A549 (cell line): ENCODE data around the gene ANO3.

Source experiments
- CHD2 ChIP-seq: fragments of 150-350 bp; IDR thresholded peaks from 2 replicates; pipeline ENCODE4 v1.6.1; 2014; ENCODE audit warnings: low read length; ENCODE audit not compliant: partially characterized antibody
- EHMT2 ChIP-seq: fragments of 200-600 bp; sonication (generic); IDR thresholded peaks from 2 replicates; pipeline ENCODE4 v1.6.1; 2016; ENCODE audit warnings: antibody characterized with exemption, low read depth, mild to moderate bottlenecking, moderate library complexity
- HEYL ChIP-seq: fragments of 250-450 bp; sonication (Bioruptor Pico); IDR thresholded peaks from 2 replicates; pipeline ENCODE4 v1.8.0; 2021; ENCODE audit warnings: mild to moderate bottlenecking, moderate library complexity
- HOXA7 ChIP-seq: fragments of 250-450 bp; sonication (Bioruptor Pico); IDR thresholded peaks from 2 replicates; pipeline ENCODE4 v1.5.0; 2020; ENCODE audit warnings: mild to moderate bottlenecking, moderate library complexity
- POLR2A ChIP-seq: IDR thresholded peaks from 2 replicates; pipeline ENCODE4 v1.6.1; 2012; ENCODE audit warnings: mild to moderate bottlenecking, low read length
- RAD21 ChIP-seq, 2 experiments: fragments of >200 bp in 1 of 2; sonication (Bioruptor Twin) in 1 of 2; formaldehyde crosslinking in 1 of 2; IDR thresholded peaks in 1 of 2; conservative IDR thresholded peaks in 1 of 2; 2 replicates in 1 of 2; 3 replicates in 1 of 2; pipeline ENCODE4 v1.6.1; 2012 to 2018; ENCODE audit warnings: inconsistent platforms in 1 of 2
- TF ChIP-seq, protein P1 (sequence below): fragments of >200 bp; sonication (Bioruptor Twin); formaldehyde crosslinking; IDR thresholded peaks from 3 replicates; pipeline ENCODE4 v1.5.1; 2016
- TF ChIP-seq, protein P2 (sequence below): fragments of 250-450 bp; sonication (Bioruptor Pico); IDR thresholded peaks from 2 replicates; pipeline ENCODE4 v1.5.0; 2021; ENCODE audit warnings: mild to moderate bottlenecking, moderate library complexity, borderline replicate concordance
- TF ChIP-seq, protein P3 (sequence below): fragments of 200-600 bp; sonication (generic); IDR thresholded peaks from 2 replicates; pipeline ENCODE4 v1.6.1; 2016; ENCODE audit warnings: antibody characterized with exemption, mild to moderate bottlenecking, moderate library complexity

DNA sequence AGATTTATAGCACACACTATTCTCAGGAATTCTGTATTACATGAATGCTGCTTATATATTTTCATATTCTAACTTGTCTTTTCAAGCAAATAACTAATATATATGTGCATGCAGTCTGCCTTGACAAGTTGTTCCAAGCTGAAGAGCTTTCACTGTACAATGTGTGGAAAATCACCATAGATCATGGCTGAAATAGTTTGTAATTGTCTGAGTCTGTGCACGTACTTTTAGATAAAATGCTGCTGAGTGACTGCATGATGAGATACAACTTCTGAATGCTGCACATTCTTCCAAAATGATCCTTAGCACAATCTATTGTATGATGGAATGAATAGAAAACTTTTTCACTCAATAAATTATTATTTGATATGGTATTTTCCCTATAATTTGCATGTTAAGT, 331.0 kb downstream of the ANO3 start:
- TF ChIP-seq RAD21 (conservative IDR thresholded peaks at IDR 0.05 in 1 of 2, IDR thresholded peaks at IDR 0.05 in 1 of 2): no peak
- TF ChIP-seq CHD2: no peak
- TF ChIP-seq HEYL (CRISPR knock-in tag): no peak
- no peak for TF ChIP-seq POLR2A
- TF ChIP-seq, protein P1, sequence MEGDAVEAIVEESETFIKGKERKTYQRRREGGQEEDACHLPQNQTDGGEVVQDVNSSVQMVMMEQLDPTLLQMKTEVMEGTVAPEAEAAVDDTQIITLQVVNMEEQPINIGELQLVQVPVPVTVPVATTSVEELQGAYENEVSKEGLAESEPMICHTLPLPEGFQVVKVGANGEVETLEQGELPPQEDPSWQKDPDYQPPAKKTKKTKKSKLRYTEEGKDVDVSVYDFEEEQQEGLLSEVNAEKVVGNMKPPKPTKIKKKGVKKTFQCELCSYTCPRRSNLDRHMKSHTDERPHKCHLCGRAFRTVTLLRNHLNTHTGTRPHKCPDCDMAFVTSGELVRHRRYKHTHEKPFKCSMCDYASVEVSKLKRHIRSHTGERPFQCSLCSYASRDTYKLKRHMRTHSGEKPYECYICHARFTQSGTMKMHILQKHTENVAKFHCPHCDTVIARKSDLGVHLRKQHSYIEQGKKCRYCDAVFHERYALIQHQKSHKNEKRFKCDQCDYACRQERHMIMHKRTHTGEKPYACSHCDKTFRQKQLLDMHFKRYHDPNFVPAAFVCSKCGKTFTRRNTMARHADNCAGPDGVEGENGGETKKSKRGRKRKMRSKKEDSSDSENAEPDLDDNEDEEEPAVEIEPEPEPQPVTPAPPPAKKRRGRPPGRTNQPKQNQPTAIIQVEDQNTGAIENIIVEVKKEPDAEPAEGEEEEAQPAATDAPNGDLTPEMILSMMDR: no peak
- TF ChIP-seq, protein P2, sequence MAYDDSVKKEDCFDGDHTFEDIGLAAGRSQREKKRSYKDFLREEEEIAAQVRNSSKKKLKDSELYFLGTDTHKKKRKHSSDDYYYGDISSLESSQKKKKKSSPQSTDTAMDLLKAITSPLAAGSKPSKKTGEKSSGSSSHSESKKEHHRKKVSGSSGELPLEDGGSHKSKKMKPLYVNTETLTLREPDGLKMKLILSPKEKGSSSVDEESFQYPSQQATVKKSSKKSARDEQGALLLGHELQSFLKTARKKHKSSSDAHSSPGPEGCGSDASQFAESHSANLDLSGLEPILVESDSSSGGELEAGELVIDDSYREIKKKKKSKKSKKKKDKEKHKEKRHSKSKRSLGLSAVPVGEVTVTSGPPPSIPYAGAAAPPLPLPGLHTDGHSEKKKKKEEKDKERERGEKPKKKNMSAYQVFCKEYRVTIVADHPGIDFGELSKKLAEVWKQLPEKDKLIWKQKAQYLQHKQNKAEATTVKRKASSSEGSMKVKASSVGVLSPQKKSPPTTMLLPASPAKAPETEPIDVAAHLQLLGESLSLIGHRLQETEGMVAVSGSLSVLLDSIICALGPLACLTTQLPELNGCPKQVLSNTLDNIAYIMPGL (CRISPR knock-in tag): no peak
- no peak for TF ChIP-seq EHMT2
- TF ChIP-seq, protein P3, sequence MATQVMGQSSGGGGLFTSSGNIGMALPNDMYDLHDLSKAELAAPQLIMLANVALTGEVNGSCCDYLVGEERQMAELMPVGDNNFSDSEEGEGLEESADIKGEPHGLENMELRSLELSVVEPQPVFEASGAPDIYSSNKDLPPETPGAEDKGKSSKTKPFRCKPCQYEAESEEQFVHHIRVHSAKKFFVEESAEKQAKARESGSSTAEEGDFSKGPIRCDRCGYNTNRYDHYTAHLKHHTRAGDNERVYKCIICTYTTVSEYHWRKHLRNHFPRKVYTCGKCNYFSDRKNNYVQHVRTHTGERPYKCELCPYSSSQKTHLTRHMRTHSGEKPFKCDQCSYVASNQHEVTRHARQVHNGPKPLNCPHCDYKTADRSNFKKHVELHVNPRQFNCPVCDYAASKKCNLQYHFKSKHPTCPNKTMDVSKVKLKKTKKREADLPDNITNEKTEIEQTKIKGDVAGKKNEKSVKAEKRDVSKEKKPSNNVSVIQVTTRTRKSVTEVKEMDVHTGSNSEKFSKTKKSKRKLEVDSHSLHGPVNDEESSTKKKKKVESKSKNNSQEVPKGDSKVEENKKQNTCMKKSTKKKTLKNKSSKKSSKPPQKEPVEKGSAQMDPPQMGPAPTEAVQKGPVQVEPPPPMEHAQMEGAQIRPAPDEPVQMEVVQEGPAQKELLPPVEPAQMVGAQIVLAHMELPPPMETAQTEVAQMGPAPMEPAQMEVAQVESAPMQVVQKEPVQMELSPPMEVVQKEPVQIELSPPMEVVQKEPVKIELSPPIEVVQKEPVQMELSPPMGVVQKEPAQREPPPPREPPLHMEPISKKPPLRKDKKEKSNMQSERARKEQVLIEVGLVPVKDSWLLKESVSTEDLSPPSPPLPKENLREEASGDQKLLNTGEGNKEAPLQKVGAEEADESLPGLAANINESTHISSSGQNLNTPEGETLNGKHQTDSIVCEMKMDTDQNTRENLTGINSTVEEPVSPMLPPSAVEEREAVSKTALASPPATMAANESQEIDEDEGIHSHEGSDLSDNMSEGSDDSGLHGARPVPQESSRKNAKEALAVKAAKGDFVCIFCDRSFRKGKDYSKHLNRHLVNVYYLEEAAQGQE: no peak
- TF ChIP-seq HOXA7 (CRISPR knock-in tag): no peak
